Caco-2 (cell line): ENCODE data around the gene FAM13A. TPM values are rescaled to one million over a fixed set of nuclear protein-coding genes. Genes with fewer than 3 reads are reported as not detected.

Experiments
- BruUV-seq: library from RNA; stranded (reverse); fragments of 400-500 nt; replicated peaks from 2 replicates; lab custom pipeline; 2021; lab: Mats Ljungman, UMichigan
- CTCF ChIA-PET: fragments of 300-600 bp; sonication (Branson Sonifier 250); formaldehyde crosslinking; loops from one replicate; lab custom pipeline; 2022; ENCODE audit warnings: antibody characterized with exemption; lab: Charles Lee
- POLR2A ChIA-PET: fragments of 300-600 bp; sonication (Branson Sonifier 250); formaldehyde crosslinking; loops from one replicate; lab custom pipeline; 2022; ENCODE audit warnings: antibody characterized with exemption; lab: Charles Lee
- DNase-seq, 2 experiments: peaks; one replicate each; pipeline versions ENCODE4 v3.0.0 to v3.0.0-alpha.2; 2020 to 2022
- H3K27me3 ChIP-seq: replicated peaks from 2 replicates; pipeline ENCODE4 v1.6.0; 2011; ENCODE audit warnings: low read length; ENCODE audit not compliant: control insufficient read depth, insufficient read depth
- H3K36me3 ChIP-seq: 2 replicates; pipeline ENCODE4 v1.5.1; 2011; ENCODE audit warnings: low read length; ENCODE audit not compliant: control insufficient read depth, insufficient read depth
- H3K4me1 ChIP-seq: fragments of 250-450 bp; sonication (Bioruptor Pico); 2 replicates; pipeline ENCODE4 v1.5.1; 2020; ENCODE audit warnings: mild to moderate bottlenecking
- H3K4me3 ChIP-seq: 2 replicates; pipeline ENCODE4 v1.5.1; 2011; ENCODE audit warnings: low read depth, mild to moderate bottlenecking, control low read depth, low read length
- H3K9me3 ChIP-seq: fragments of 250-450 bp; sonication (Bioruptor Pico); 2 replicates; pipeline ENCODE4 v1.5.1; 2020; ENCODE audit warnings: mild to moderate bottlenecking, moderate library complexity
- H3K27ac Mint-ChIP-seq: one replicate; pipeline ENCODE4 v1.8.0; 2022; ENCODE audit warnings: mixed read lengths; ENCODE audit not compliant: unreplicated experiment
- H3K27me3 Mint-ChIP-seq: one replicate; pipeline ENCODE4 v1.8.0; 2022; ENCODE audit warnings: mixed read lengths; ENCODE audit not compliant: insufficient read depth, unreplicated experiment
- H3K36me3 Mint-ChIP-seq: one replicate; pipeline ENCODE4 v1.8.0; 2022; ENCODE audit warnings: mild to moderate bottlenecking, mixed read lengths; ENCODE audit not compliant: insufficient read depth, unreplicated experiment
- H3K4me1 Mint-ChIP-seq: one replicate; pipeline ENCODE4 v1.8.0; 2022; ENCODE audit warnings: low read depth, mixed read lengths; ENCODE audit not compliant: unreplicated experiment
- H3K4me3 Mint-ChIP-seq: one replicate; pipeline ENCODE4 v1.8.0; 2022; ENCODE audit warnings: mild to moderate bottlenecking, moderate library complexity, mixed read lengths; ENCODE audit not compliant: unreplicated experiment
- H3K9me3 Mint-ChIP-seq: one replicate; pipeline ENCODE4 v1.8.0; 2022; ENCODE audit warnings: mixed read lengths; ENCODE audit not compliant: unreplicated experiment
- CTCF ChIP-seq, 2 experiments: fragments of 200-600 bp in 1 of 2; IDR thresholded peaks; 1 replicate in 1 of 2; 2 replicates in 1 of 2; pipeline versions ENCODE4 v1.5.1 to v1.8.0; 2011 to 2022; ENCODE audit warnings: antibody characterized with exemption in 1 of 2, control low read depth in 1 of 2, inconsistent platforms in 1 of 2, low read depth in 1 of 2, low read length in 1 of 2, mild to moderate bottlenecking in 1 of 2, moderate library complexity in 1 of 2; ENCODE audit not compliant: insufficient read depth in 1 of 2, severe bottlenecking in 1 of 2, unreplicated experiment in 1 of 2
- intact Hi-C: fragments of 100-400 bp; cut with micrococcal nuclease; formaldehyde crosslinking; loops from one replicate; pipeline ENCODE4 v1.10.0; 2022; ENCODE audit not compliant: unreplicated experiment
- total RNA-seq: library from RNA; stranded (reverse); gene quantifications from 2 replicates; pipeline ENCODE4 v1.2.3, GENCODE V29; 2022

FAM13A gene
- total RNA-seq, 1 experiment from 2014 or later, result 11.0 TPM

GRCh38 chr4:88763075-88763474 is 293.9 kb downstream of the FAM13A start:
- Mint-ChIP-seq H3K9me3 (no peaks in the 10 kb centered on the region), H3K36me3 (no peaks in the 10 kb centered on the region), H3K27ac (no peak overlapping the region), H3K27me3 (no peaks in the 10 kb centered on the region), H3K4me1 (no peaks in the 10 kb centered on the region), H3K4me3 (no peak overlapping the region)
- Histone ChIP-seq H3K4me1 (no peaks in the 10 kb centered on the region), H3K9me3 (no peaks in the 10 kb centered on the region), H3K36me3 (no peaks in the 10 kb centered on the region; the same call in 1 of the 2 replicates), H3K27me3 (no peaks in the 10 kb centered on the region), H3K4me3 (no peak overlapping the region)
- ChIA-PET POLR2A (no interaction called here), CTCF (no interaction called here)
- BruUV-seq, result no TSS peak
- intact Hi-C loops, result no loop called here
- no peak for DNase-seq
- no peak for TF ChIP-seq CTCF (IDR thresholded peaks at IDR 0.05; ENCODE audit: insufficient read depth in 1 of 2, low read depth in 1 of 2, low read length in 1 of 2, severe bottlenecking in 1 of 2, unreplicated experiment in 1 of 2)

- H3K9me3 ChIP-seq, result no peaks in the 10 kb centered on the region
- no peaks in the 10 kb centered on the region for H3K36me3 Mint-ChIP-seq
- H3K9me3 Mint-ChIP-seq, result no peaks in the 10 kb centered on the region
- no peak overlapping the region for H3K4me3 Mint-ChIP-seq
- no peak overlapping the region for H3K27ac Mint-ChIP-seq
- no peaks in the 10 kb centered on the region for H3K27me3 ChIP-seq
- intact Hi-C loops, result no loop called here
- no peaks in the 10 kb centered on the region for H3K4me1 Mint-ChIP-seq
- H3K27me3 Mint-ChIP-seq, result no peaks in the 10 kb centered on the region
- no peaks in the 10 kb centered on the region; the same call in 1 of the 2 replicates for H3K36me3 ChIP-seq
- CTCF ChIA-PET, result no interaction called here
- no TSS peak for BruUV-seq
- no peak for DNase-seq
- POLR2A ChIA-PET, result no interaction called here
- no peaks in the 10 kb centered on the region for H3K4me1 ChIP-seq
- H3K4me3 ChIP-seq, result no peak overlapping the region
- TF ChIP-seq CTCF (IDR thresholded peaks at IDR 0.05; ENCODE audit: insufficient read depth in 1 of 2, low read depth in 1 of 2, low read length in 1 of 2, severe bottlenecking in 1 of 2, unreplicated experiment in 1 of 2), result no peak
These were observed 295.0 kb downstream of the FAM13A start for GRCh38 chr4:88761861-88762523.

GRCh38 chr4:88761342-88761741 is 295.6 kb downstream of the FAM13A start:
- CTCF ChIA-PET, result no interaction called here
- intact Hi-C loops, result no loop called here
- no peaks in the 10 kb centered on the region for H3K27me3 Mint-ChIP-seq
- no peaks in the 10 kb centered on the region for H3K4me1 Mint-ChIP-seq
- H3K9me3 ChIP-seq, result no peaks in the 10 kb centered on the region
- DNase-seq, result no peak
- no peaks in the 10 kb centered on the region for H3K9me3 Mint-ChIP-seq
- H3K4me3 Mint-ChIP-seq, result no peak overlapping the region
- no peak overlapping the region for H3K27ac Mint-ChIP-seq
- no peaks in the 10 kb centered on the region for H3K4me1 ChIP-seq
- BruUV-seq, result no TSS peak
- no peak for TF ChIP-seq CTCF (IDR thresholded peaks at IDR 0.05; ENCODE audit: insufficient read depth in 1 of 2, low read depth in 1 of 2, low read length in 1 of 2, severe bottlenecking in 1 of 2, unreplicated experiment in 1 of 2)
- H3K36me3 ChIP-seq, result no peaks in the 10 kb centered on the region; the same call in 1 of the 2 replicates
- POLR2A ChIA-PET, result no interaction called here
- no peak overlapping the region for H3K4me3 ChIP-seq
- H3K36me3 Mint-ChIP-seq, result no peaks in the 10 kb centered on the region
- no peaks in the 10 kb centered on the region for H3K27me3 ChIP-seq
